Right atrium auricular region (tissue), 2 donors: ENCODE results near the gene VASH2. TPM values are rescaled to one million over a fixed set of nuclear protein-coding genes. Genes with fewer than 3 reads are reported as not detected.

Experiments used
- DNase-seq: peaks from one replicate; pipeline ENCODE4 v3.0.0-alpha.2; 2019; ENCODE audit warnings: low spot score
- H3K27ac ChIP-seq, 2 donors: fragments of 200-600 bp; sonication (generic); 1 replicate in 1 of 2; 2 replicates in 1 of 2; pipeline ENCODE4 v1.5.1; 2016 to 2019
- H3K27me3 ChIP-seq, 2 donors: fragments of 200-600 bp; sonication (generic); one replicate each; pipeline versions ENCODE4 v1.5.1 to v1.6.0; 2017 to 2019
- H3K36me3 ChIP-seq: fragments of 200-600 bp; sonication (generic); one replicate; pipeline ENCODE4 v1.5.1; 2016
- H3K4me1 ChIP-seq, 2 donors: fragments of 200-600 bp; sonication (generic); one replicate each; pipeline versions ENCODE4 v1.5.1 to v1.6.0; 2017 to 2019
- H3K4me3 ChIP-seq, 2 donors: fragments of 200-600 bp; sonication (generic); 1 replicate in 1 of 2; 2 replicates in 1 of 2; pipeline ENCODE4 v1.5.1; 2017 to 2019; ENCODE audit warnings: mild to moderate bottlenecking in 1 of 2, moderate library complexity in 1 of 2
- H3K9me3 ChIP-seq, 2 donors: fragments of 200-600 bp; sonication (generic); one replicate each; pipeline ENCODE4 v1.5.1; 2019
- total RNA-seq, 2 donors: library from RNA; depleted of rRNA; stranded (reverse); fragments of >200 nt; gene quantifications; one replicate each; pipeline ENCODE4 v1.1.0, GENCODE V29; 2016
- TF ChIP-seq, protein P1 (sequence below), 2 donors: fragments of 200-600 bp; sonication (generic); IDR thresholded peaks; one replicate each; pipeline ENCODE4 v1.5.1; 2019; ENCODE audit warnings: antibody characterized with exemption in 2 of 2

Gene VASH2
- total RNA-seq, 2 donors from 2014 or later, result 0.47 to 0.82 TPM

DNA sequence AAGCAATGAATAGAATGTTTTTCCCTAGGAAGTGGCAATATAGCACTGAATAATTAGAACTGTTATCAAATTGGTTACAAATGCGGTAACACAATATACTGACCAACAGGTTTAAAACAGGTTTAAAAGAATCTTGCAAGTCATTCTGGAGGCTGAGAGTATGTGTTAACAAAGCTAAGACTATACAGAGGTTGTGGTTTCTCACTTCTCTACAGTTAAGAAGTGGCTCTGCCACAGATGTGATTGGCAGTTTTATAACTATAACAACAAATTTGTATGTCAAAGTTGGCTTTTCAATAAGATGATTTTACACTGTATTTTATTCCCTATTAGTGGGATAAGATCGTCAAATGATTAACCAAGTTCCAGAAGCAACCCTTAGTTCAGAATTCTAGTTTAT is 58.2 kb downstream of the VASH2 start:
- Histone ChIP-seq H3K27me3 (no peaks in the 10 kb centered on the region), H3K4me1 (peaks cover 0 to 2% of the 10 kb centered on the region in 2 donors), H3K36me3 (peaks cover 32% of the 10 kb centered on the region), H3K9me3 (no peaks in the 10 kb centered on the region), H3K27ac (no peak overlapping the region), H3K4me3 (no peak overlapping the region)
- DNase-seq, result no peak
- TF ChIP-seq, protein P1, sequence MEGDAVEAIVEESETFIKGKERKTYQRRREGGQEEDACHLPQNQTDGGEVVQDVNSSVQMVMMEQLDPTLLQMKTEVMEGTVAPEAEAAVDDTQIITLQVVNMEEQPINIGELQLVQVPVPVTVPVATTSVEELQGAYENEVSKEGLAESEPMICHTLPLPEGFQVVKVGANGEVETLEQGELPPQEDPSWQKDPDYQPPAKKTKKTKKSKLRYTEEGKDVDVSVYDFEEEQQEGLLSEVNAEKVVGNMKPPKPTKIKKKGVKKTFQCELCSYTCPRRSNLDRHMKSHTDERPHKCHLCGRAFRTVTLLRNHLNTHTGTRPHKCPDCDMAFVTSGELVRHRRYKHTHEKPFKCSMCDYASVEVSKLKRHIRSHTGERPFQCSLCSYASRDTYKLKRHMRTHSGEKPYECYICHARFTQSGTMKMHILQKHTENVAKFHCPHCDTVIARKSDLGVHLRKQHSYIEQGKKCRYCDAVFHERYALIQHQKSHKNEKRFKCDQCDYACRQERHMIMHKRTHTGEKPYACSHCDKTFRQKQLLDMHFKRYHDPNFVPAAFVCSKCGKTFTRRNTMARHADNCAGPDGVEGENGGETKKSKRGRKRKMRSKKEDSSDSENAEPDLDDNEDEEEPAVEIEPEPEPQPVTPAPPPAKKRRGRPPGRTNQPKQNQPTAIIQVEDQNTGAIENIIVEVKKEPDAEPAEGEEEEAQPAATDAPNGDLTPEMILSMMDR (IDR thresholded peaks at IDR 0.05), result no peak

DNA sequence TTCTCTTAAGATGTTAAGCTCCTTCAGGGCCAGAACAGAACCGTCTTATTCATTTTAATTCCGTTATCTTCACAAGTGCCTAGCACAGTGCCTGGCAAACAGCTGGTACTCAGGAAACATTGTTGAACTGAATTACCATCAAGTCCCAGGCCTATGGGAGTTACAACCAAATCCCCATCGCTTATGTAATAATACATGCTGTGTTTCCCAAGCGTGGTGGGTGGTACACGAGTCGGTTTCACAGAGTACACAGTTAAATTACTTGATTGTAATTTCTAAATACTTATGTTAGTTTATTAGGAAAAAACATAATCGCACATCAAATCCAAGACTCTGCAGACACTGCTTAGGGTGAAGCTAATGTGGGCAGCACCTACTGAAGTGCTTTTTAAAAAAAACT is 64.3 kb downstream of the VASH2 start:
- no peak for DNase-seq
- Histone ChIP-seq H3K36me3 (peaks cover 7% of the 10 kb centered on the region), H3K4me1 (peaks cover 0 to 19% of the 10 kb centered on the region in 2 donors), H3K27ac (peak overlapping the region; percentile 90 to 93), H3K9me3 (no peaks in the 10 kb centered on the region), H3K27me3 (no peaks in the 10 kb centered on the region), H3K4me3 (peak overlapping the region; percentile 66 to 79)
- TF ChIP-seq, protein P1 (IDR thresholded peaks at IDR 0.05), result no peak

DNA sequence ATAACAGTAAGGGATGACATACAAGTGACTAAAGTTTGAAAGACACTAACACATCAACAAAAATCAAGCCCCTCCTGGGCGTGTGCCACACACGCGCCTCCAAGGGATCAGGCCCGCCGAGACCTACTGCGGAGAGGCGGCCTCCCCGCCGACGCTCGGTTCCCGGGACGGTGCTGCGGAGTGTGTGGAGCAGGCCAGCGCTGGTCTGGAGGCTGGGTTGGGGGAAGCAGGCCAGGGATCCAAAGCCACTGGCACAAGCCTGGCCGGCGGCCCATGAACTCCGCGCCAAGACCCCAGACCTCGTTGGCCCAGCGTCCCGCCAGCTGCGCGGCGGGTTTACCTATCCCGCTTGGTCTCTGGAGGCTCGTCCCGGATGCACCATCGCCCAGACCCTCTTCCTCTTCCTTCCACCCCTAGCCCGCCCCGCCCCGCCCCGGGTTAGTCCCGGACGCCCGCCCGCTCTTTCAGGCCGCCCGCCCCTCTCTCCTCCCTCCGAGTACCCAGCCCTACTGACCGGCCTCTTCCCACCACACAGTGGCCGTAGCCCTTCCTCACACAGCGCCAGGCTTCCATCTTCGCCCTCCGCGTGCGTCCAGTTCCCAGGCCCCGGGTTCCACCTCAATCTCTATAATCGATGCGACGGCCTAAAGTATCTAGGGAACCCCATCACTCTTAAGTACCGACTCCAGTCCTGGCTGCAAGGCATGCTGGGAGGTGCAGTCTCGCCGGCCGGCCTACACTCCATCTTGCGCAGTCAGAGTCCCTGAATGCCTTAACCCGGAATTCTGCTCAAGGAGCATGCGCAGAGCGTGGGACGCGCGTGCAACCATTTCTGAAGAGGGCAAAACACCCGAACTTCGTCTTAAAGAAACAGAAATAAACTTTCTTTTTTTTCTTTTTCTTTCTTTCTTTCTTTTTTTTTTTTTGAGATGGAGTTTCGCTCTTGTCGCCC is 65.0 kb downstream of the VASH2 start, which contains the start of gene ANGEL2:
TSS of gene ANGEL2 (minus strand) at position 769 of the 952 bp plus-strand sequence. CDS start at position 573, 196 bp downstream.
- Histone ChIP-seq H3K4me1 (peaks cover 0 to 19% of the 10 kb centered on the region in 2 donors), H3K9me3 (no peaks in the 10 kb centered on the region), H3K36me3 (peaks cover 7% of the 10 kb centered on the region), H3K27ac (peak within 1 kb of the TSS; percentile 90 to 93), H3K27me3 (no peaks in the 10 kb centered on the region), H3K4me3 (peak within 1 kb of the TSS; percentile 66 to 79)
- TF ChIP-seq, protein P1 (IDR thresholded peaks at IDR 0.05), result no peak
- peak; percentile 97 for DNase-seq

DNA sequence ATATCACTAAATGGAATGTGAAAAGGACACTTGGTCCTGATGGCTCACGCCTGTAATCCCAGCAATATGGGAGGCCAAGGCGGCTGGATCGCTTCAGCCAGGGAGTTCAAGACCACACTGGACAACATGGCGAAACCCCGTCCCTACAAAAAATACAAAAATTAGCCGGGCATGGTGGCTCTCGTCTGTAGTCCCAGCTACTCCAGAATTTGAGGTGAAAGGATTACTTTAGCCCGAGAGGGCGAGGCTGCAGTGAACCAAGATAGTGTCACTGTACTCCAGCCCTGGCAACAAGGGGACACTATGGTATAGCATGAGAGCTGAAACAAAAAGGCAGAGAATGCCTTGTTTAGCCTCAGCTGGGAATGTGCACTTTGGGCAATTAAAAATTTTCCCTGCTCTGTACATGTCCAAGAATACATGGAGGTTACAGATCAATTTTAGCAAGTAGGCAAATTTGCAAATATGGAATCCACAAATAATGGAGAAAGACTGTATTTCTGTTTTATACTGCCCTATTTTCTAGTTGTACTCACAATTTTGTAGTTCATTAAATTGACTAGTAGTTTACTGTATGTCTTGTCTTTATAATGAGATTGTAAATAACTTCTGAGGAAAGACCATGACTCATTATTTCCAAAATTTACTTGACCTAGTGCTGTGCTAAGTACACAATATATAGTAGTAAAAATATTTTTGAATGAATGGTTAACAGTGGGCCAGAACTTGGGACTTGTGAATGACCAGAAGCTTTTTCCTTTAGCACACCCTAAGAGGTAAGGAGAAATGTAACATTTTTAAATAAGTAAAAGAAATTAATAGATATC is 67.3 kb downstream of the VASH2 start:
- H3K9me3 ChIP-seq, result no peaks in the 10 kb centered on the region

DNA sequence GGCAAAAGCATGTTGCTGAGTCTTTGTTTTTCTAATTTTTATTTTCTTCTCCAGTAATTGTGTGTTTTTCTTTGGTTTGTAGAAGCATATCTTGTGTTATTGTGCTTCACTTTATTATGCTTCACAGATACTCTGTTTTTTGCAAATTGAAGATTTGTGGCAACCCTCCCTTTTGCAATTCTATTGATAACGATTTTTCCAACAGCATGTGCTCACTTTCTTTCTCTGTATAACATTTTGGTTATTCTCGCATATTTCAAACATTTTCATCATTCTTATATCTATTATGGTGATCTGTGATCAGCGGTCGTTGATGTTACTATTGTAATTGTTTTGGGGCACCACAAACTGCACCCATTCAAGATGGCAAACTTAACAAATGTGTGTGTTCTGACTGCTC is 69.1 kb downstream of the VASH2 start:
- no peak overlapping the region for H3K4me3 ChIP-seq
- TF ChIP-seq, protein P1 (IDR thresholded peaks at IDR 0.05), result no peak
- H3K9me3 ChIP-seq, result no peaks in the 10 kb centered on the region
- DNase-seq, result no peak
- H3K4me1 ChIP-seq, result peaks cover 0 to 8% of the 10 kb centered on the region in 2 donors
- H3K27ac ChIP-seq, result no peak overlapping the region
- H3K36me3 ChIP-seq, result no peaks in the 10 kb centered on the region
- H3K27me3 ChIP-seq, result no peaks in the 10 kb centered on the region

More for the DNA sequence above, 67.3 kb downstream of the VASH2 start:
- no peak overlapping the region for H3K4me3 ChIP-seq
- H3K27me3 ChIP-seq, result no peaks in the 10 kb centered on the region
- no peaks in the 10 kb centered on the region for H3K36me3 ChIP-seq
- no peak overlapping the region for H3K27ac ChIP-seq
- DNase-seq, result no peak
- H3K4me1 ChIP-seq, result peaks cover 0 to 19% of the 10 kb centered on the region in 2 donors
- TF ChIP-seq, protein P1 (IDR thresholded peaks at IDR 0.05), result no peak
